GM12865 (cell line): ENCODE measurements around the gene SAG.

Experiments
- DNase-seq: peaks from one replicate; pipeline ENCODE4 v3.0.0; 2010; ENCODE audit warnings: low read depth
- H3K4me3 ChIP-seq: 2 replicates; pipeline ENCODE4 v1.5.1; 2011; ENCODE audit warnings: mild to moderate bottlenecking, low read depth, low read length, control low read depth
- CTCF ChIP-seq: IDR thresholded peaks from 2 replicates; pipeline ENCODE4 v1.5.1; 2011; ENCODE audit warnings: low read length, control low read depth, low read depth, inconsistent platforms; ENCODE audit not compliant: insufficient read depth; ENCODE audit errors: missing control alignments

Gene SAG

DNA sequence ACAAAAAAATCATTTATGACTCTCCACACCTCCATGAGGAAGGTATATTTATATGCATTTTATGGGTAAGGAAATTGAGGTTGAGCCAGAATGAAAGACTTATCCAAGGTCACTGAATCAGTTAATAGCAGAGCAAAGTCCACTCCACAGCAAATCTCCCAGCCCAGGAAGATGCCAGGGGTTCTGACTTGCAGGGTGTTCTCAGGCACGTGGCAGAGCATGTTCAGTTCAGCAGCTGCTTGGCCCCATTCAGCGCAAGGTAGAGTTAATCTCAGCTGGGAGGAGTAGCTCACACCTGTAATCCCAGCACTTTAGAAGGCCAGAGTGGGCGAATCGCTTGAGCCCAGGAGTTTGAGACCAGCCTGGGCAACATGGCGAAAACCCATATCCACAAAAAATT is 28.9 kb downstream of the SAG start:
- no peak for DNase-seq
- no peak for TF ChIP-seq CTCF
- no peak overlapping the region for H3K4me3 ChIP-seq

DNA sequence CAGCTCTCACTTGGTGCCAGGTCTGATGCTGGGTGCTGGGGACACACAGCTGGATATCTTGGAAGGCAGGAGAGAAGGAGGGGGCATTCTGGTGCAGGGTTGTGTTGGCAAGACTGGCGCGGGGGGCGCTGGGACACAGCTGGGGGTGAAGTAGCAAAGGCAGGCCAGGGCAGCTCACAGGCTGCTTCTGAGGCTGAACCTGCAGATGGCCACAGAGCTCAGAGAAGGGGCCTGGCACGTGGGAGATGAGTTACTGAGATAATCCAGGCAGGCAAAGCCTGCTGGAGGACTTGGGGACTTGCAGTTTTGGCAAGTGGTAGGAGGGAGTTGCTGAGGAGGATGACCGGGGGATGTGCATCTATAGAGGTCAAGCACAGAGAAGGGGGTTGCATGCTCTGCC is 30.4 kb downstream of the SAG start:
- TF ChIP-seq CTCF: no peak
- DNase-seq: no peak
- no peak overlapping the region for H3K4me3 ChIP-seq

DNA sequence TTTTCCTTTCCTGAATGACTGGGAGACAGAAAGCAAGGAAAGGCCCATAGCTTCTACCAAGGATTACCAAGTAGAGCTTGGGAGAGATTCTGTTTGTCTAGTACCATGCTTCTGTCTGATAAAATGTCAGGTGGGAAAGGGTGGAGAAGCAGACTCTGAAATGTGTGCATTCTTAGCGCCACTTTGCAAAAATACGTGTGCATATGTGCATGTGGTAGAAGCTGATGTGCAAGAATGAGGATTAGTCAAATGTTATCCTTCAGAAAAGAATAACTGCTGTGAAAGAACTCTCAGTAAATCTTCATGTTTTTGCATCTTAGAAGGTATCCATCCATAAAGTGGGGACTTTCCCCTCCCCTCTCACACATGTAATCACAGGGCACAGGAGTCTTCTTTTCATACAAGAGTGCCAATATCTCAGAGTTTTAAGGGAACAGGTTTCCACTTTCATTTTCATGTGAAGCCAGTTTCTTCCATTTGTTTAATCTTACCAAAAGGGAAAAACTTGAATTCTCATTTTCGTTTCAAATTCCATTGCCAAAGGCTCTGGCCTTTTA is 31.3 kb downstream of the SAG start:
- H3K4me3 ChIP-seq: no peak overlapping the region
- no peak for TF ChIP-seq CTCF
- DNase-seq: no peak

DNA sequence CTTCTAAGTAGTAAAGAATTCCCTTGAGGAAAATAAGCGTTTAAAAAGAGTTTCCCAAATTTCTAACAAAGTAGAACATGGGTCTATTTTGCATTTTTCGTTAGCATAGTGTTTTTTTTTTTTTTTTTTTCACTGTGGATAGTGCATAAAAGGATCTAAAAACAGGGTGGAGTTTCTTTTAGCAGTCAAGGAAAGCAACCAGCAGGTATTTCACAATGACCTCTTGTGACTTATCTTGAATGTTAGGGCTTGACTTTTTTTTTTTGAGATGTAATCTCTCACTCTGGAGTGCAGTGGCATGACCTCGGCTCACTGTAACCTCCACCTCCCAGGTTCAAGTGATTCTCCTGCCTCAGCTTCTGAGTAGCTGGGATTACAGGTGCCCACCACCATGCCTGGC is 31.8 kb downstream of the SAG start:
- no peak for TF ChIP-seq CTCF
- DNase-seq: no peak
- H3K4me3 ChIP-seq: no peak overlapping the region

DNA sequence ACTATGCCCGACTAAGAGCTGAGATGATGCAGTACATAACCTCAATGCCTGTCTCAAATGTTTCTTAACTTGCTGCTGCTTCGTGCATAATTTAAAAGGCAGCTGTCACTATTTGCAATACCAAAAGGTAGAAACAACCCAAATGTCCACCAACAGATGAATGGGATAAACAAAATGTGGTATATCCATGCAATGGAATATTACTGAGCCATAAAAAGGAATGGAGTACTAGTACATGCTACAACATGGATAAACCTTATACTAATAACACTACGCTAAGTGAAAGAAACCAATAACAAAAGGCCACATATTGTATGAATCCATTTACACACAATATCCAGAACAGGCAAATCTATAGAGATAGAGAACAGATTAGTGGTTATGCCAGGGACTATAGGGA is 33.7 kb downstream of the SAG start:
- no peak for TF ChIP-seq CTCF
- DNase-seq: no peak
- H3K4me3 ChIP-seq: no peak overlapping the region

DNA sequence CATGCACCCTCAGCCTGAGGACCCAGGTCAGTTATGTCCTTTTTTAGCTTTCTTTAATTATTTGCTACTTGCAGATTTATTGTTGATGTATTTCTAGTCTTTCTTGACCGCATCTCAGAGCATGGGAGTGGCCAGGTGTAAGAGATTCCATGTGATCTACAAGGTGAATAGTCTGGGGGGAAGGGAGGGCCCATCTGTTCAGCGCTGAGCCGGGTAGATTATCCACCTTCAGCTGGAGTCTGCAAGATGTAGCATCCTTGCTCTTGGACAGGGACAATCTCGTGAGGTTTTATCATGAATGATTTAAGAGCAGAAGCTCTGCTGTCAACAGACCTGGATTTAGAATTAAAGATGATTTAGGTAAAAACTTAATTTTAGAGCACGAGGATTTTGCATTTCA is 34.7 kb downstream of the SAG start:
- H3K4me3 ChIP-seq: no peak overlapping the region
- no peak for DNase-seq
- TF ChIP-seq CTCF: no peak

- no peak for TF ChIP-seq CTCF
- no peak overlapping the region for H3K4me3 ChIP-seq
- DNase-seq: no peak
Observed at GRCh38 chr2:233343171-233343705, 35.6 kb downstream of the SAG start.
